ENCODE data around the gene DPP10.
"Not testable (repeated sequence)": the region's sequence is repeated elsewhere in the genome, so short reads cannot be mapped to it uniquely, and the experiment has no call there.

Gene DPP10

GRCh38 chr2:115034801-115035200, 592.4 kb downstream of the DPP10 start:
- no peak for DNase-seq

- DNase-seq, result no peak
Measured at GRCh38 chr2:115036818-115037217, 594.4 kb downstream of the DPP10 start.

- DNase-seq, result no peak
Measured at GRCh38 chr2:115057473-115057872, 615.0 kb downstream of the DPP10 start.

GRCh38 chr2:115070002-115070401, 627.6 kb downstream of the DPP10 start:
- no peak for DNase-seq

GRCh38 chr2:115071534-115071933, 629.1 kb downstream of the DPP10 start:
- no peak for DNase-seq

- no peak for DNase-seq
Measured at GRCh38 chr2:115075800-115076199, 633.4 kb downstream of the DPP10 start.

GRCh38 chr2:115077626-115078025, 635.2 kb downstream of the DPP10 start:
- no peak for DNase-seq

GRCh38 chr2:115083225-115083624, 640.8 kb downstream of the DPP10 start:
- no peak for DNase-seq

- DNase-seq, result no peak
Measured at GRCh38 chr2:115083711-115084110, 641.3 kb downstream of the DPP10 start.

- DNase-seq, result no peak
Measured at GRCh38 chr2:115084446-115084845, 642.0 kb downstream of the DPP10 start.

- DNase-seq, result not testable (repeated sequence)
Measured at GRCh38 chr2:115086051-115086620, 643.7 kb downstream of the DPP10 start.

- no peak for DNase-seq
Measured at GRCh38 chr2:115094441-115094840, 652.0 kb downstream of the DPP10 start.

- no peak for DNase-seq
Measured at GRCh38 chr2:115105966-115106365, 663.5 kb downstream of the DPP10 start.

- DNase-seq, result no peak
Measured at GRCh38 chr2:115115135-115115534, 672.7 kb downstream of the DPP10 start.

- no peak for DNase-seq
Measured at GRCh38 chr2:115118306-115118705, 675.9 kb downstream of the DPP10 start.

GRCh38 chr2:115119086-115119485, 676.6 kb downstream of the DPP10 start:
- DNase-seq, result no peak

- no peak for DNase-seq
Measured at GRCh38 chr2:115122701-115123100, 680.3 kb downstream of the DPP10 start.

GRCh38 chr2:115124817-115125216, 682.4 kb downstream of the DPP10 start:
- no peak for DNase-seq

GRCh38 chr2:115129536-115129935, 687.1 kb downstream of the DPP10 start:
- no peak for DNase-seq

GRCh38 chr2:115160531-115161080, 718.2 kb downstream of the DPP10 start:
- DNase-seq, result no peak

GRCh38 chr2:115161081-115161770, 718.8 kb downstream of the DPP10 start:
- DNase-seq, result no peak

- no peak for DNase-seq
Measured at GRCh38 chr2:115161771-115162493, 719.5 kb downstream of the DPP10 start.

- DNase-seq, result no peak
Measured at GRCh38 chr2:115162494-115163293, 720.3 kb downstream of the DPP10 start.

Data from activated CD4-positive, alpha-beta T cell treated with anti-CD3 and anti-CD28 coated beads, Interleukin-2, Interleukin-6, amounts not matched to agents 100 ng/mL and 50 ng/mL, durations not matched to agents 16 hours and 8 hours (primary cell).